Hepatocyte (in vitro differentiated cells): ENCODE results near the gene UQCC2.

Experiments used
- CTCF ChIP-seq: fragments of 200-600 bp; sonication (generic); IDR thresholded peaks from 2 replicates; pipeline ENCODE4 v1.5.1; 2016; ENCODE audit warnings: antibody characterized with exemption, mild to moderate bottlenecking; ENCODE audit not compliant: poor library complexity
- EZH2phosphoT487 ChIP-seq: fragments of 200-600 bp; sonication (generic); IDR thresholded peaks from one replicate; pipeline ENCODE4 v1.6.1; 2018; ENCODE audit warnings: antibody characterized with exemption, mild to moderate bottlenecking, low read depth, moderate library complexity; ENCODE audit not compliant: unreplicated experiment, severe bottlenecking

GRCh38 chr6:33744001-33744848 is 32.7 kb upstream of the UQCC2 start:
- TF ChIP-seq CTCF (peak; percentile 86), EZH2phosphoT487 (no peak)
